ENCODE measurements around the gene PBRM1. TPM values are rescaled to one million over a fixed set of nuclear protein-coding genes. Genes with fewer than 3 reads are reported as not detected.
"Not testable (repeated sequence)": the region's sequence is repeated elsewhere in the genome, so short reads cannot be mapped to it uniquely, and the experiment has no call there.

The PBRM1 gene
- total RNA-seq, 2 donors from 2014 or later: 53.0 to 57.0 TPM

DNA sequence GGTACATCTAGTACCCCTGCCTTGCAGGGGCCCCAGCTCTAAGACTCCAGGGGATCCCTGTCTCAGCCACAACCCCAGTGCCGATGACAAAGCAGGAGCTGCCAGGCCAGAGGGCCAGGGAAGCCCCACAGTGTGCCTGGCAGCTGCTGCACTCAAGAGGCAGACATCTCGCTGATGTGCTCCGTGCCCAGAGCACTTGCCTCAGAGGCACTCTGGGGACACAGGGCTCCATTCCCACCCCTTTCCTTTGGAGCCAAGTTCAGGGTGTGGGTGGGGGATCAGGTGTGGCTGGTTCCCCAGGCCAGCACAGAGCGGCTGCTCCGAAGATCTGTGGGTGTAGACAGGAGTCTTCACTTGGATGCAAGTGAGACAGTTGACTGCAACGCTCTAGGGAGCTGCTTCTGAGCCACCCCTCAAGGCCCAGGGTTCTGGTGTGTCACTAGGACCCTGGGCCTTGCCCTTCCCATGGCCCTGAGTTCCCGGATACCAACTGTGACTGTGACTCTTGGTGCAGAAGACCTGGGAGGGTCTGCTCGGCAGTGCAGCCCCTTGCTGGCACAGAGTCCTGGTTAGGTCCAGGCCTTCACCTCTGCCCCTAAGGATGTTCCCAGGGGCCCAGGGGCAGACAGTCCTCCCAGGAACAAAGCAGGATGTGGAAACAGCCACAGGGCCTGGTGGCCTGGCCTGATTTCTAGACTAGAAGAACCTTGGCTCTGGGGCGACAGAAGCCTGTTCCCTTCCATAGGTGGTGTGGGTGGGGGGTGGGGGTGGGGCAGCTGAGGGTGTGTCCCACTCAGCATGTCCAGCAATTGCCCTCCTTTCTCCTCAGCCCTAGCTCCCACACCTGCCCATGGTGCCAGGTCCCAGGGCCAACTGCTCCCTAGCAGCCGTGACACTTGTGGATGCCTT is 154.5 kb downstream of the PBRM1 start:
- DNase-seq (peak; percentile 4 to 21), ATAC-seq (no peak)

DNA sequence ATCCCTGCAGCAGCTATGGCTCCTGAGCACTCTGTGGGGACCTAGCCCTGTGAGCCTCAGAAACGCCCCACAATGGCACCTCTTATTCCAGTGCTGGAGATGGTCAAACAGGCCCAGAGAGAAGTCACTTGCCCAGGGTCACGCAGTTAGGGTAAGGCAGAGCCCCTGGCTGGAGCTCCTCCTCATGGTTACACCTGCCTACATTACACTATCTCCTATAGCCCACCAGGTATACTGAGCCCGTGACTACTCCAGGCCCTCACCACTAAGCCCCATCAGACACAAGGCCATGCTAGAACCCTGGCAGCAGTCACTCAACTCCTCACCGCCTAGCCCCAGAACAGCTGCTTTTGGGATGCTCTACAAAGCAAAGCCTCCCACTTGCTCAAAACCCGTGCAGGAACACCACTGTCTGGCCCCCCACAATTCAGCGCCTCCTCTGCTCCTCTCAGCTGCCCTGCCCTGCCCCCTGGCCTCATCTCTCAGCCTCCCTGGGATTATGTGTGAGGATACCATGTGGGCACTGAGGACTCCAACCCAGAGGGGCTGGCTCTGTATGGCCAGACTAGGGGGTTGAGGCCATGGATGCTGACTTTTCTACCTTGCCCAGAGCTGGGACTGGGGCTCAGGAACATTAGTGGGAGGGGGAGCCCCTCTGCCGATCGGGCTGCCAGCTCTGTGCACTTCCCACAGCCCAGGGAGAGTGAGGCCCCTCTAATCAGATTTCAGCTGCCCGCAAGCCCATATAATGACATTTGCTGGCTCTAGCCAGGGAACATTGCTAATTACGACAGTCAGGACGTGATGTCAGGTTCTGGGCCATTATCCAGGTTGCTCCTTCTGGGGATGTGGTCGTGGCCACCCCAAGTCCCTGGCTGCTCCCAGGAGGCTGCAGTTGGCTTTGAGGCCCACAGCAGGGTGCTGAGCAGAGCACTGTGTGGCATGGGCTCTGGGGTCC is 156.1 kb downstream of the PBRM1 start:
- no peak for ATAC-seq
- DNase-seq: peak; percentile 3 to 23
- intact Hi-C loops (cut with DNase I, micrococcal nuclease): no loop called here

More for the DNA sequence above, 154.5 kb downstream of the PBRM1 start:
- intact Hi-C loops (cut with DNase I, micrococcal nuclease): no loop called here

DNA sequence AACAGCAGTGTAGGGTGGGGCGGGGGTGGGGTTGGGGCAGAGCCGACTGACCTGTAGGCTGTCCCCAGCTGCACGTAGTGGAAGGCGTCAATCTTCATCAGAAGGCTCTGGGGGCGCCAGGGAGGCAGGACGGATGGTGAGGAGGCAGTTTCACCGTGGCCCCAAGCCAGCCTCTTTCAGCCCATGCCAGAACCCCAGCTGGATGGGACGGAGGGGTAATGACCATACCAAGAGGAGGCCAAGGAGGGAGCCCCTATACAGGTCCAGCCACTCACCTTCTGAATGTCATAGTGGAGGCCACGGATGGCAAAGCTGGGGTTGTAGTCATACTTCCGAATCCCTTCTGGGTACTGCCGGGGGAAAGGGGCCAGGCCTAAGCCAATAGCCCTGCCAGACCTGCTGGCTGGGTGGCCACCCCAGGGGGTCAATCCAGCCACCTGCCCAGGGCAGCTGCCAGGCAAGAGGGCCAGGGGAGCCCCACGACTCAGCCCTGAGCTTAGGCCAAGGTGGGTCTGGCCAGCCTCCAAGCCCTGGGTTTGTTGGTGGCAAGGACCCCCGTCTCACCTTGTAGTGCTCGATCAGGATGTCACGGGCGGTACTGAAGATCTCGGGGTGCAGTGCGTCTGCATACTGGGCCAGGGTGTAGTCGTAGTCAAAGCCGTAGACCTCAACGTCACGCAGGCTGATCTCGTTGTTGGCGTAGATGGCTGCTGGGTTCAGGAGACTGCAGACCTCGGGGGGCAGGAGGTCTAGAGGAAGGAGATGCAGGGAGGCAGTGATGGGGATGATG is 156.9 kb downstream of the PBRM1 start:
- intact Hi-C loops (cut with DNase I, micrococcal nuclease): no loop called here
- ATAC-seq (no peak), DNase-seq (peak; percentile 6 to 25)

DNA sequence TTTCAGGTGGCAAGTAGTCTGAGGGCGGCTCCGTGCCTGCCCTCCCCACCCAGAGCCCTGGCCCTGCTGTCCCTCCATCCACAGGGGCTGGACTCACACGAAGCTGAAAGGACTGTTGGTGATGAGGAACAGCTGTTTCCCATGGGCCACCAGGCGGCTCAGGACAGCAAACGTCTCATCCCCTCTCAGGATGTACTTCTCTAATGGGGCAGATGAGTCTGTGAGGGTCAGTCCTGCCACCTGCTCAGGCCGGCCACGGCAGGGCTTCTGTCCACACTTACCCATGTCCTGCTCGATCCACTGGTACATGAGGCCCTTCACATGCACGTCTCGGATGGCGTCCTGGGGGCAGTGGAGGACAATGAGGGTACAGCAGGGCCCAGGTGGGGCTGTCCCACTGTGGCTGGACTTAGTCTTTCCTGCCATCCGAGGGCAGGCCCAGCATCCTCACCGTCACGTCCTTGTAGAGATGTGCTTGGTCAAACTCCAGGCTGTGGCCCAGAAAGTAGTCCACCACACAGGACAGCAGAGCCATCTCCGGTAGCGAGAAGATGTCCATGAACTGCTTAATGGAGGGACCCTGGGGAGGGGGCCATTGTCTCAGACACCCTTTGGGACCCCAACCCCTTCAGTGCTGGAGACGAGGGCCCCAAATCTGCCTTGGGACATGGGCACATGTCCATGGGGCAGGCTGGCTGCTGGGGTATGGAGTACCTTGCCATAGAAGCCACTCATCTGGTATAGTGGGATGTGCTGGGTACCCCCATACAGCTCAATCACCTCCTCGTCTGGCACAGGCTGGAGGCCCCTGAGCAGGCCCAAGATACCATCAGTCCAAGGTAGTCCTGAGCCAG is 157.8 kb downstream of the PBRM1 start:
- intact Hi-C loops (cut with DNase I, micrococcal nuclease): no loop called here
- DNase-seq (peak in 1 of 2 donors; percentile 23), ATAC-seq (no peak)

DNA sequence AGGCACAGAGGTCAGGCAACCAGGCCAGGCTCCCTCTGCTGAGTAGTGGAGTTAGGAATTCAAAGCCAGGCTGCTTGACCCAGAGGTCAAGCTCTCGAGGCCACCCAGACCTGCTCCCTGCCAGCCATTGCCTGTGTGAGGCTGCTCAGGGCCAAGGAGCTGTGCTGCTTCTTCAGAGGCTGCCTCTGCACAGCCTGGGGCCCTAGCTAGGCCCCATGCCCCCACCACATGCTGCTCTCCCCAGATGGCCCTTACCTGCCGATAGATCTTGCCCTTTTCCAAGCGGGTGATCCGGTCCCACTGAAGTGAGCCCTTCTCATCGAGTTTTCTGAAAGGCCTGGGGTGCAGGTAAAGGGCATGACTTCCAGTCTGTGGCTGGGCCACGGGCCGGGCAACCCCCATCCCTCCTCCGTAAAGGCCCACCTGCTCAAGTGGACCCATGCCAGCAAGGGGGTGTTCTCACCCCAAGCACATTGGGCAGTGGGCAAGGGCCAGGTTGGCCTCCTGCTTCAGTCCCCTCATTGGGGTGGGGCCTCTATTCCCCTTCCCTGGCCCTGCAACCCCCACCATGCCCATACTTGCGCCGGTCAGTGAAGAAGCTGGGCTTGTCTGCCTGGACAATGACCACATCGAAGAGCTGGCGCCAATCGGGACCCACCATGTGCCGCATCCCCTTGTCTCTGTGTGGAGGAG is 158.5 kb downstream of the PBRM1 start:
- DNase-seq: peak in 1 of 2 donors; percentile 8
- no peak for ATAC-seq
- intact Hi-C loops (cut with DNase I, micrococcal nuclease): no loop called here

DNA sequence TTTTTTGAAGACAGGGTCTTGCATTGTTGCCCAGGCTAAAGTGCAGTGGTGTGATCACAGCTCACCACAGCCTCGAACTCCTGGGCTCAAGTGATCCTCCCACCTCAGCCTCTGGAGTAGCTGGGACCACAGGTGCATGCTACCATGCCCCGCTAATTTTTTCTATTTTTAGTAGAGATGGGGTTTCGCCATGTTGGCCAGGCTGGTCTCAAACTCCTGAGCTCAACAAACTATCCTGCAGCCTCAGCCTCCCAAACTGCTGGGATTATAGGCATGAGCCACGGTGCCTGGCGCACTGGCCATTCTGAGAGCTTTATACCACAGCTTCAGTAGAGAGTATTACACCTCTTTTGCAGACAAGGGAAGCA is 159.1 kb downstream of the PBRM1 start:
- peak in 1 of 2 donors; percentile 16 for DNase-seq
- intact Hi-C loops (cut with DNase I, micrococcal nuclease); ATAC-seq: not testable (repeated sequence)

DNA sequence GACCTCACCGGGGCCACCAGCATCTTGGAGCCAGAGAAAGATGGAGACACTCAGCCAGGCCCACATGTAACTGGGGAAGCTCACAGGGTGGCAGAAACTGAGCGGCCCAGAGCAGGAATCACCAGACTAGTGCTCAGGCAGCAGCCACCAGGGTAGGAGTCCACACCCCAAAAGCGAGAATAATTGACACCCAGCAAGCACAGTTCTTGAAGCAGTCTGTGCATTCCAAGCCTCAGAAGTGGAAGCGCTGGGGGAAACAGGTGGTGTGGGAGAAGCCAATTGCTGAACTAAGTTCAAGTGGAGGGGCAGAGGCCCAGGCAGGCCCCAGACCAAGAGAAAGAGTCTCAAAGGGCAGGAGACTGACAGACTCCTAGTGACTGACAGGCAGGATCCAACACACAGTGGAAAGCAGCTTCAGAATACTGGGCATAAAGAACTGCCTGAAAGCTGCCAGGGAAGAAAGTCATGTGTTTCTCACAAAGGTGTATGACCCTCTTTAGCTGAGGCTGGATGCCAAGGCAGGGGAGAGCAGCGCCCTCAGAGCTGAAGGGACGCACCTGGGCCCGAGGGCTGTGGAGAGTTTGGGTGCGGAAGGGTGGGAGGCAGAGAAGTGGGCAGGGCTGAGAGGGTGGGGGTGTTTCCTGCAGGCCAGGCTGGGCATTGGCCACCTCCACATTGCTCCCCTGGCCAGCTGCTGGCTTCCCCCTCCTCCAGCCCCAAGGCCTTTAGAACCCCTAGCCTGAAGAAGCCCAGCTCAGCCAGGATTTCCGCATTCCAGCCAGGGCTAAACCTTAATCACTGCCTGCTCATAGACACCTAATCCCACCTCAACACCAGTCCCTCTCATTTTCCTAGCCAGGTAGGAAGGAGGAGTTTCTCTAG is 159.8 kb downstream of the PBRM1 start:
- no peak for ATAC-seq
- DNase-seq: peak in 1 of 2 donors; percentile 21
- intact Hi-C loops (cut with DNase I, micrococcal nuclease): no loop called here

DNA sequence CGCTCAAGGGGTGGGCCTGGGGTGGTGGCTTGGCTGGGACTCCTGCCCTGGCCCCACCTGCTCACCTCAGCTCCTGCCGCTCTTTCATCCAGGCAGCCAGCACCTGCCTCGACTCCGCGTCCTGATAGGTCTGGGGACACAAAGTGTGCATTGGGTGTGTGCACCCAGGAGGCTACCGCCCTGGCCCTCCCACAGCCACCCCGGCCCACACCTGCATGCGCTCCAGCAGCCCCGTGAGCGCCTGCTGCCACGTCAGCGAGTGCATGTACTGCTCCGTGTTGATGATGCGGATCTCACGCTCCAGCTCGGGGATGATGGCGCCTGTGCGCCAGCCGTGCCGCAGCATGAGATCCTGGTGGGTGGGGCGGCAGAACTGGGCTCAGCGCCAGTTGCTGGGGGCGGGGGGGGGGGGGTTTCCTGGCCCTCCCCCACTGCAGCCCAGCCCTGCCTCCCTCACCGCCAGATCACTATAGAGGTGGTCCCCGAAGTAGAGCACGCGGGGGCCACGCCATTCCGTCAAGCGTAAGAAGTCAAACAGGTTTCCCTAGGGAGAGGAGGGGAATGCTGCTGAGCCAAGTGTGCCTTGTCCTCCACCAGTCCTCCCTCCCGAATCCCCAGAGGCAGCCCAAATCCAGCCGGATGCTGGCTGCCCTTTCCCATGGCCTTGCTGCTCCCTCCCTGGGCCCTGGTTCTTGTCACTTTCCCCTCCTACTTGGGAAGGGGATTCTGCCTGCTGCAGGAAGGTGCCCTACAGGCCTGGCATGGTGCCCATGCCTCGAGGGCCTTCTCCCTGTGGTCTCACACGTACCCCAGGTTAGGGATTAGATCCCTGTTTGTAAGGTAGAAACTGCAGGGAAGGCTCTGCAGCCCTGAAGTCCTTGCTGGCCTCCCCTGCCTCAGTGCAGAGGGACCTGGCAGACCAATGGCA is 160.7 kb downstream of the PBRM1 start:
- intact Hi-C loops (cut with DNase I, micrococcal nuclease): no loop called here
- DNase-seq: peak in 1 of 2 donors; percentile 18
- ATAC-seq: no peak

DNA sequence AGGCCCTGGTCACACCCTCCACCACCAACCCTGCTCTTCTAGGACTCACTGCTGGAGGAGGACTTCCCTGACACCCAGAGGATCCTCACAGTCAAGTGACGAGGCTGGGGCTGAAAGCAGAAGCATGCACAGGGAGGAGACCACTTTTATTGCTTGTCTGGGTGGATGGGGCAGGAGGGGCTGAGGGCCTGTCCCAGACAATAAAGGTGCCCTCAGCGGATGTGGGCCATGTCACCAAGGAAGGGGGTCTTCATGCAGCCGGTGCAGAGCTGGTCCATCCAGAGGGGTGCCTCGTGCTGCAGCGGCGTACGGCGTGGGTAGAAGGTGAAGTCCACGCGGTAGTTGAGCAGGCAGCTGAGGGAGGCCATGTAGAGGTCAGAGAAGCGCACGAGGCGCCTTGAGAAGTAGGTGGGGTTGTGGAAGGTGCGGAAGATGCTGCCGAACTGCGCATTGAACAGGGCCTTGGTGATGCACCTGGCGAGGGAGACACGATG is 161.4 kb downstream of the PBRM1 start:
- no peak for DNase-seq
- no peak for ATAC-seq
- intact Hi-C loops (cut with DNase I, micrococcal nuclease): no loop called here

DNA sequence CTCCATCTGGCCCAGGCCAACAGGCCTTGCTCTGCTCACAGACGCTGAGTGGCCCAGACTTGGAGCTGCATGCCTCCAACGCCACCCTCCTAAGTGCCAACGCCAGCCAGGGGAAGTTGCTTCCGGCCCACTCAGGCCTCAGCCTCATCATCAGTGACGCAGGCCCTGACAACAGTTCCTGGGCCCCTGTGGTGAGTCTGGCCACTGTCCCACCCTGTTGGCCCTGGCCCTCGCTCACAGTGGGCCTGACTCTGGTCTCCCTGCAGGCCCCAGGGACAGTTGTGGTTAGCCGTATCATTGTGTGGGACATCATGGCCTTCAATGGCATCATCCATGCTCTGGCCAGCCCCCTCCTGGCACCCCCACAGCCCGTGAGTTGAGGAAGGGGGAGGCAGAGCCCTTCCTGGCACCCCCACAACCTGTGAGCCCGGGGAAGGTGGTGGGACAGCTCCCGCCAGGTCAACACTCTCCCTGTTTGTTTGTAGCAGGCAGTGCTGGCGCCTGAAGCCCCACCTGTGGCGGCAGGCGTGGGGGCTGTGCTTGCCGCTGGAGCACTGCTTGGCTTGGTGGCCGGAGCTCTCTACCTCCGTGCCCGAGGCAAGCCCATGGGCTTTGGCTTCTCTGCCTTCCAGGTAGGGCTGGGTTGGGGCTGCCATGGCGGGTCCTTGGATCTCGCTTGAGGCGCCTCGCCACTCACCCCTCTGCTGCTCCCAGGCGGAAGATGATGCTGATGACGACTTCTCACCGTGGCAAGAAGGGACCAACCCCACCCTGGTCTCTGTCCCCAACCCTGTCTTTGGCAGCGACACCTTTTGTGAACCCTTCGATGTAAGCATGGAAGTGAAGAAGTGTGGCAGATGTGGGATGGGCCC is 162.1 kb downstream of the PBRM1 start:
- intact Hi-C loops (cut with DNase I, micrococcal nuclease): no loop called here
- DNase-seq (no peak), ATAC-seq (no peak)

DNA sequence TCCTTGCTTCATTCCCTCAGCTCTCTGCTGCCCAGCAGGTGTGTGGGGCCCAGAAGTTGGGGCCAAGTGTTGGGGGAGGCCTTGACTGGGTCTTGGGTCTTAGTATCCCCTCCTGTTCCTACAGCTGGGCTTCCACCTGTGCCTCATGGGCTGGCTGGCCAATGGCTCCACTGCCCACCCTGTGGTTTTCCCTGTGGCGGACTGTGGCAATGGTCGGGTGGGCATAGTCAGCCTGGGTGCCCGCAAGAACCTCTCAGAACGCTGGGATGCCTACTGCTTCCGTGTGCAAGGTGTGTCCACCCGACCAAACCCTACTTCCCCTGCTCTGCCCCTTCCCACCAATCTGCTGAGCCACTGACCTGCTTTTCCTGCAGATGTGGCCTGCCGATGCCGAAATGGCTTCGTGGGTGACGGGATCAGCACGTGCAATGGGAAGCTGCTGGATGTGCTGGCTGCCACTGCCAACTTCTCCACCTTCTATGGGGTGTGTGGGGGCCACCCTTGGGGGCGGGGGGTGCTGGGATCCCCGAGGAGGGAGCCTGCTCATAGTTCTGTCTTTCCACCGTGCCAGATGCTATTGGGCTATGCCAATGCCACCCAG is 163.0 kb downstream of the PBRM1 start:
- ATAC-seq: no peak
- no peak for DNase-seq
- intact Hi-C loops (cut with DNase I, micrococcal nuclease): no loop called here

DNA sequence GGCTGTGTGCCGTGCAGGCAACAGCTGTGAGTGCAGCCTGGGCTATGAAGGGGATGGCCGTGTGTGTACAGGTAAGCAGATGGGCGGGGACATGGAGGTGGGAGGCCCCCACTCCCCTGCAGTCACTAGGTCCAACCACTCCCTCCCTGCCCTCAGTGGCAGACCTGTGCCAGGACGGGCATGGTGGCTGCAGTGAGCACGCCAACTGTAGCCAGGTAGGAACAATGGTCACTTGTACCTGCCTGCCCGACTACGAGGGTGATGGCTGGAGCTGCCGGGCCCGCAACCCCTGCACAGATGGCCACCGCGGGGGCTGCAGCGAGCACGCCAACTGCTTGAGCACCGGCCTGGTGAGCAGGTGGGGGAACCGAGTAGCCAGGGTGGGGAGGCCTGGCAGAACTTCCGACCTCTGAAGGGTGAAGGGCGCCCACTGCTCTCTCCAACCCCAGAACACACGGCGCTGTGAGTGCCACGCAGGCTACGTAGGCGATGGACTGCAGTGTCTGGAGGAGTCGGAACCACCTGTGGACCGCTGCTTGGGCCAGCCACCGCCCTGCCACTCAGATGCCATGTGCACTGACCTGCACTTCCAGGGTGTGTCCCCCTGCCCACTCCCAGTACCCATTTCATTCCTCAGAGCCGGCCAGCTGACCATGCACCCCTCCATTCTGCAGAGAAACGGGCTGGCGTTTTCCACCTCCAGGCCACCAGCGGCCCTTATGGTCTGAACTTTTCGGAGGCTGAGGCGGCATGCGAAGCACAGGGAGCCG is 163.6 kb downstream of the PBRM1 start:
- intact Hi-C loops (cut with DNase I, micrococcal nuclease): no loop called here
- ATAC-seq (no peak), DNase-seq (no peak)

DNA sequence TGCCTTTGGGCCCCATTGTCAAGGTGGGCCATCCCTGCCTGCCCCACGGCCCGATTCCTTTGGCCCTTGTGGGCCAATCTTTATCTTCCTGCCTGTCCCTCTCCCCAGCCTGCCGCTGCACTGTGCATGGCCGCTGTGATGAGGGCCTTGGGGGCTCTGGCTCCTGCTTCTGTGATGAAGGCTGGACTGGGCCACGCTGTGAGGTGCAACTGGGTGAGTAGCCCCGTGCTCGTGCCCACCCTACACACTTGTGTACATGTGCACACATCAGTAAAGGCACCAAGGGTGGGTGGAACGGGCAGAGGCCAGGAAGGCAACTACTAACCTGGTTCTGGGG is 164.3 kb downstream of the PBRM1 start:
- DNase-seq (no peak), ATAC-seq (no peak)

More for the DNA sequence above, 164.3 kb downstream of the PBRM1 start:
- intact Hi-C loops (cut with DNase I, micrococcal nuclease): no loop called here

Data from left colon (tissue), 2 donors.